Measurements from ENCODE around the gene C19orf25. TPM values are rescaled to one million over a fixed set of nuclear protein-coding genes. Genes with fewer than 3 reads are reported as not detected.

Gene C19orf25
- total and polyA plus RNA-seq, 2 of the 13 experiments (the other 11 are each of a cell fraction or from before 2014, with no cell fraction given), result 14.2 to 32.4 TPM

GRCh38 chr19:1512671-1513498 lies 33.9 kb upstream of the C19orf25 start, which contains the start of gene ADAMTSL5 (continued):
- TF ChIP-seq GMEB1 (CRISPR knock-in tag; IDR thresholded peaks at IDR 0.05; ENCODE audit: borderline replicate concordance) (no peak), HMG20B (CRISPR knock-in tag; conservative IDR thresholded peaks at IDR 0.05) (no peak), HINFP (CRISPR knock-in tag; IDR thresholded peaks at IDR 0.05; ENCODE audit: low read depth) (no peak), HNRNPLL (IDR thresholded peaks at IDR 0.05; ENCODE audit: low read depth, low read length, poor library complexity, severe bottlenecking) (peak; percentile 46), MYC (CRISPR knock-in tag; IDR thresholded peaks at IDR 0.05; ENCODE audit: borderline replicate concordance) (no peak), MXD3 (CRISPR knock-in tag; IDR thresholded peaks at IDR 0.05) (no peak), ZBTB3 (CRISPR knock-in tag; IDR thresholded peaks at IDR 0.05; ENCODE audit: borderline replicate concordance, low read depth) (no peak), KDM2A (CRISPR knock-in tag; IDR thresholded peaks at IDR 0.05; ENCODE audit: borderline replicate concordance, low read depth) (peak; percentile 57), NAIF1 (CRISPR knock-in tag; IDR thresholded peaks at IDR 0.05; ENCODE audit: borderline replicate concordance) (no peak), SOX13 (IDR thresholded peaks at IDR 0.05) (no peak), SOX13 (CRISPR knock-in tag; conservative IDR thresholded peaks at IDR 0.05 in 1 of 2, IDR thresholded peaks at IDR 0.05 in 1 of 2) (no peak), AGO2 (optimal IDR thresholded peaks at IDR 0.05; ENCODE audit: low read depth, low read length) (no peak), FOXO4 (CRISPR knock-in tag; conservative IDR thresholded peaks at IDR 0.05) (no peak), DPF2 (CRISPR knock-in tag; IDR thresholded peaks at IDR 0.05; ENCODE audit: borderline replicate concordance, low read depth) (no peak), ZNF101 (CRISPR knock-in tag; IDR thresholded peaks at IDR 0.05; ENCODE audit: borderline replicate concordance, low read depth) (no peak), ZBED4 (CRISPR knock-in tag; IDR thresholded peaks at IDR 0.05; ENCODE audit: borderline replicate concordance) (no peak), ZNF251 (CRISPR knock-in tag; IDR thresholded peaks at IDR 0.05) (no peak), RCOR2 (CRISPR knock-in tag; IDR thresholded peaks at IDR 0.05) (peak; percentile 88; the same call in 1 of the 2 replicates), ZNF549 (CRISPR knock-in tag; IDR thresholded peaks at IDR 0.05) (no peak), ATM (IDR thresholded peaks at IDR 0.05; ENCODE audit: borderline replicate concordance) (no peak)
